ENCODE data around the gene NOBOX. TPM values are rescaled to one million over a fixed set of nuclear protein-coding genes. Genes with fewer than 3 reads are reported as not detected.
"Not testable (repeated sequence)": the region's sequence is repeated elsewhere in the genome, so short reads cannot be mapped to it uniquely, and the experiment has no call there.

NOBOX gene
- total RNA-seq, 1 donor = not detected

GRCh38 chr7:144356860-144357259, 46.6 kb downstream of the NOBOX start:
- not testable (repeated sequence) for H2AFZ ChIP-seq (ENCODE audit: low read length); H3K27ac ChIP-seq (ENCODE audit: low read depth, low read length); H3K27me3 ChIP-seq (ENCODE audit: insufficient read depth, low read length); H3K4me3 ChIP-seq (ENCODE audit: insufficient read depth, low read length); H3K79me2 ChIP-seq (ENCODE audit: insufficient read depth, low read length); DNase-seq (ENCODE audit: insufficient read length, low spot score, missing footprints); H3K9me3 ChIP-seq (ENCODE audit: low read depth, low read length); H3K4me2 ChIP-seq (ENCODE audit: insufficient read depth, low read length); H3K4me1 ChIP-seq (ENCODE audit: insufficient read depth, low read length); H4K20me1 ChIP-seq (ENCODE audit: insufficient read depth, low read length); H3K36me3 ChIP-seq (ENCODE audit: insufficient read depth, low read length)

DNA sequence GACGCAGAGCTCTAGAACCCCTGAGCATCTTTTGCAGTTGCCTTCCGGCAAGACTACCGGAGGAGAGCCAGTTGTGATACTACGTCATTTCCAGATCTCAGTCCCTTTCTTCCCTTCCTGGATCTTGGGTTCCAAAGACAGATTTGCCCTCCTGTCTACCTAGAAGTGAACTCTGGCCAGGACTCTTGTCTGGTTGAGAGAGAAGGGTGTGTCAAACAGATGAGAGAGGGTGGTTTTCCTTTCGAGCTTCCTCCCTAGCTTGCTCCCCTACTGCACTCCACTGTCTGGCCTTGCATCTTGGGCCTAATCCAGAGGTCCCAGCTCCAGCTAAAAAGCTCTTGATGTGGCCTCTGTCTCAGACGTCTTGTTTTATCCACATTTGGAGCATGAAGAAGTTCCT, 47.3 kb downstream of the NOBOX start:
- not testable (repeated sequence) for H3K79me2 ChIP-seq (ENCODE audit: insufficient read depth, low read length); DNase-seq (ENCODE audit: insufficient read length, low spot score, missing footprints); H3K4me3 ChIP-seq (ENCODE audit: insufficient read depth, low read length)

DNA sequence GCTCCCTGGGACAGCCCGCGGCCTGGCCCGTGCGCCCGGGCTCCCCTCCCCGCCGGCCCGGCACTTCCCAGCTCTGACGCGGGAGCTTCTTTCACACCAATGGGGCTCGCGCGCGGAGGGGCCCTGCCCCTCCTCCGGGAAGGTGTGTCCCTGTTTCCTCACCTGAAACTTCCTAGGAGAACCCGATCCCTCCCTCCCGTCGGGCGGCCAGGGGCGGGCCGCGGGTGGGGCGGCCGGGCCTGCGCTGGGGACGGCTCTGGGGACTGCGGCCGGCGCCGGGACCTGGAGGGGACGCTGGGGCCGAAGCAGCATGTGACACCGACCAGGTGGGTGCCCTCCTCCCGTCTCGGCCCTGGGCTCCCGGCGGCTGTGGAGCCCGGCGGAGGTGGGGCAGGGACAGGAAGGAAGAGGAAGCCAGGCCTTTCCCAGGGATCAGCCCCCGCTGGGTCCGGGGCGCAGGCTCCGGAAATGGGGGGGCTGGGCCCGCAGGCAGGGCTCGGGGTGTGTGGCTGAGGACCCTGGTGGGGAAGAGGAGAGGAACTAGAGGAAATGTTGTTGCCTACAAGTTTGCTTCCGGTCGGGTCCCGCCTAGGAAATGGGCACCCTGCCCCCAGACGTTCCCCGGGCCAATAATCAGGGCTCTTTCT, 48.2 kb downstream of the NOBOX start, which contains the start of gene ARHGEF5:
Gene ARHGEF5 (plus strand): TSS at position 227 of the 647 bp plus-strand sequence. CDS start 7,268 bp downstream, outside the sequence.
- H3K4me3 ChIP-seq (ENCODE audit: insufficient read depth, low read length) = peak within 1 kb of the TSS; percentile 43
- not testable (repeated sequence) for H3K36me3 ChIP-seq (ENCODE audit: insufficient read depth, low read length); H3K27ac ChIP-seq (ENCODE audit: low read depth, low read length)

More for the DNA sequence above, 47.3 kb downstream of the NOBOX start:
- H4K20me1 ChIP-seq (ENCODE audit: insufficient read depth, low read length); H3K36me3 ChIP-seq (ENCODE audit: insufficient read depth, low read length); H3K4me2 ChIP-seq (ENCODE audit: insufficient read depth, low read length); H3K27ac ChIP-seq (ENCODE audit: low read depth, low read length); H2AFZ ChIP-seq (ENCODE audit: low read length); H3K4me1 ChIP-seq (ENCODE audit: insufficient read depth, low read length); H3K27me3 ChIP-seq (ENCODE audit: insufficient read depth, low read length); H3K9me3 ChIP-seq (ENCODE audit: low read depth, low read length): not testable (repeated sequence)

DNA sequence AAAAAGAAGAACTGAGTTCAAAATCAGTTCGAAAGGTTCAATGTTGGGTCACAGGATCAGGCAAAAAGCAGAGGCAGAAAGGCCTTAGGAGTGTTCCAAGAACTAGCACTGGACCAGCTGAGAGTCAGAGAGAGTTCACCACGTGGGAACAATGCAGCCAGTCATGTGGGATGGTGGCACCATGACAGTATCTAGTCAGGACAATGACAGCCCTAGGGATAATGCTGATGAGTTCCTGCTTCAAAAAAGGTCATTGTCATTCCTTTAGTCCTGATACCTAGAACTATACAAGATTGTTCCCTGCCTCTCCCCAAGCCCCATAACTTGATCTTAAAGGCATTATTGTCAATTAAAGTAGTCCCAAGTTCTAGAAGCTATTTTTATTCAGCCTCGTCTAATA, 51.8 kb downstream of the NOBOX start:
- H3K4me2 ChIP-seq (ENCODE audit: insufficient read depth, low read length); H3K4me1 ChIP-seq (ENCODE audit: insufficient read depth, low read length); H3K79me2 ChIP-seq (ENCODE audit: insufficient read depth, low read length); H4K20me1 ChIP-seq (ENCODE audit: insufficient read depth, low read length); H3K27me3 ChIP-seq (ENCODE audit: insufficient read depth, low read length); H3K27ac ChIP-seq (ENCODE audit: low read depth, low read length); H3K36me3 ChIP-seq (ENCODE audit: insufficient read depth, low read length); H3K4me3 ChIP-seq (ENCODE audit: insufficient read depth, low read length); H3K9me3 ChIP-seq (ENCODE audit: low read depth, low read length); DNase-seq (ENCODE audit: insufficient read length, low spot score, missing footprints); H2AFZ ChIP-seq (ENCODE audit: low read length): not testable (repeated sequence)

More for the DNA sequence above, 48.2 kb downstream of the NOBOX start, which contains the start of gene ARHGEF5:
- not testable (repeated sequence) for H3K4me1 ChIP-seq (ENCODE audit: insufficient read depth, low read length); H3K9me3 ChIP-seq (ENCODE audit: low read depth, low read length); H3K79me2 ChIP-seq (ENCODE audit: insufficient read depth, low read length); DNase-seq (ENCODE audit: insufficient read length, low spot score, missing footprints); H4K20me1 ChIP-seq (ENCODE audit: insufficient read depth, low read length); H3K4me2 ChIP-seq (ENCODE audit: insufficient read depth, low read length); H3K27me3 ChIP-seq (ENCODE audit: insufficient read depth, low read length); H2AFZ ChIP-seq (ENCODE audit: low read length)

GRCh38 chr7:144348625-144349024, 54.9 kb downstream of the NOBOX start:
- H3K4me2 ChIP-seq (ENCODE audit: insufficient read depth, low read length); H3K27ac ChIP-seq (ENCODE audit: low read depth, low read length); H3K4me3 ChIP-seq (ENCODE audit: insufficient read depth, low read length); H3K4me1 ChIP-seq (ENCODE audit: insufficient read depth, low read length); DNase-seq (ENCODE audit: insufficient read length, low spot score, missing footprints); H3K36me3 ChIP-seq (ENCODE audit: insufficient read depth, low read length); H2AFZ ChIP-seq (ENCODE audit: low read length); H3K27me3 ChIP-seq (ENCODE audit: insufficient read depth, low read length); H3K9me3 ChIP-seq (ENCODE audit: low read depth, low read length); H4K20me1 ChIP-seq (ENCODE audit: insufficient read depth, low read length); H3K79me2 ChIP-seq (ENCODE audit: insufficient read depth, low read length): not testable (repeated sequence)

Small RNA genes lying within 50 kb of the gene (small RNA-seq; reads per million reads assigned to genes)
- 0.37 reads per million for gene RNU6ATAC40P

Other genes starting within 250 kb of the NOBOX start
- gene CTAGE4, start 220.2 kb downstream of the NOBOX start, total RNA-seq = 0.36 and 2.4 TPM in 2 replicates
- 2.4 and 3.6 TPM in 2 replicates for gene ARHGEF35, start 207.9 kb downstream of the NOBOX start, total RNA-seq
- under 0.01 TPM in 1 of 2 replicates, not detected in the other for gene OR2A42, start 164.1 kb downstream of the NOBOX start, total RNA-seq
- gene OR2A7, start 138.9 kb downstream of the NOBOX start, total RNA-seq = 1.1 and 2.7 TPM in 2 replicates
- gene CTAGE8, start 134.4 kb downstream of the NOBOX start, total RNA-seq = 1.4 and 2.4 TPM in 2 replicates
- gene OR2A1, start 91.3 kb downstream of the NOBOX start, total RNA-seq = 0.29 and 0.36 TPM in 2 replicates
- gene ARHGEF5, start 48.3 kb downstream of the NOBOX start, total RNA-seq = 4.7 and 8.5 TPM in 2 replicates

All from osteoblast (primary cell).